HG03025 (cell line): ENCODE measurements around the gene ACBD6.

Experiments
- ATAC-seq: cut with Tn5 transposase; IDR thresholded peaks from one replicate; pipeline ENCODE4 v1.9.1; 2021; ENCODE audit warnings: mild to moderate bottlenecking, moderate library complexity; ENCODE audit not compliant: unreplicated experiment, low FRiP score

The ACBD6 gene

GRCh38 chr1:180527101-180527669 lies 24.8 kb upstream of the ACBD6 start:
- ATAC-seq = no peak

GRCh38 chr1:180525715-180526039 lies 23.3 kb upstream of the ACBD6 start:
- ATAC-seq = no peak

- ATAC-seq = no peak
Measured at GRCh38 chr1:180524915-180525714, 22.7 kb upstream of the ACBD6 start.

GRCh38 chr1:180524160-180524914 lies 22.0 kb upstream of the ACBD6 start:
- ATAC-seq = no peak

- no peak for ATAC-seq
Measured at GRCh38 chr1:180522213-180522515, 19.8 kb upstream of the ACBD6 start.

GRCh38 chr1:180521474-180522212 lies 19.3 kb upstream of the ACBD6 start:
- ATAC-seq = no peak

GRCh38 chr1:180519846-180520245 lies 17.5 kb upstream of the ACBD6 start:
- ATAC-seq = no peak

- ATAC-seq = peak; percentile 72
Measured at GRCh38 chr1:180515857-180516388, 13.5 kb upstream of the ACBD6 start.

- no peak for ATAC-seq
Measured at GRCh38 chr1:180515364-180515763, 13.0 kb upstream of the ACBD6 start.

GRCh38 chr1:180513531-180513930 lies 11.2 kb upstream of the ACBD6 start:
- no peak for ATAC-seq

GRCh38 chr1:180510882-180511281 lies 8.5 kb upstream of the ACBD6 start:
- ATAC-seq = no peak

GRCh38 chr1:180508725-180509097 lies 6.3 kb upstream of the ACBD6 start:
- no peak for ATAC-seq

GRCh38 chr1:180507795-180508724 lies 5.7 kb upstream of the ACBD6 start:
- ATAC-seq = no peak

GRCh38 chr1:180505732-180506335 lies 3.5 kb upstream of the ACBD6 start:
- no peak for ATAC-seq

GRCh38 chr1:180504186-180504585 lies 1.8 kb upstream of the ACBD6 start:
- ATAC-seq = no peak

- ATAC-seq = no peak
Measured at GRCh38 chr1:180503280-180503862, 994 bp upstream of the ACBD6 start.

- ATAC-seq = peak; percentile 37
Measured at GRCh38 chr1:180501865-180502360, 464 bp downstream of the ACBD6 start.

- no peak for ATAC-seq
Measured at GRCh38 chr1:180500689-180501088, 1.7 kb downstream of the ACBD6 start.

GRCh38 chr1:180498594-180498993 lies 3.8 kb downstream of the ACBD6 start:
- no peak for ATAC-seq
